ENCODE data around the gene ASIC2.

ASIC2 gene

GRCh38 chr17:33242375-33243124 is 50.5 kb downstream of the ASIC2 start:
- DNase-seq, result no peak

DNA sequence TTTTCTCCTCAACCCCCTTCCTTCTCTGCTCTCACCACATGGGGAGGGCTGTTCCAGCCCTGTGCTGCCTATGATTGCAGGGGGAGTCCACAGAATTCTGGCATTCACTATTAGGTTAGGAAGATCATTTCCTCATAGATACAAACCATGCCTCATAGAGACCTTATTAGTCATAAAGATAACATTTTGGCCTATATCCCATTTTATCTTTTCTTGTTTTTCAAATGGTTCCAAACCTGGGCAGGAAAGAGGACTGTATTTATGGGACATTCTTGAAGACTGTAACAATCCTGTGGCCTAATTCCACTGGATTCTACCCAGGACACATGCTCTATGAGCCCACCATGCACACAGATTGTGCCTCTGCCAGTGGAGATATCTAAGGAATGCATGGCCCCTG is 51.7 kb downstream of the ASIC2 start:
- no peak for DNase-seq

- no peak for DNase-seq
Observed at GRCh38 chr17:33240362-33240761, 52.7 kb downstream of the ASIC2 start.

DNA sequence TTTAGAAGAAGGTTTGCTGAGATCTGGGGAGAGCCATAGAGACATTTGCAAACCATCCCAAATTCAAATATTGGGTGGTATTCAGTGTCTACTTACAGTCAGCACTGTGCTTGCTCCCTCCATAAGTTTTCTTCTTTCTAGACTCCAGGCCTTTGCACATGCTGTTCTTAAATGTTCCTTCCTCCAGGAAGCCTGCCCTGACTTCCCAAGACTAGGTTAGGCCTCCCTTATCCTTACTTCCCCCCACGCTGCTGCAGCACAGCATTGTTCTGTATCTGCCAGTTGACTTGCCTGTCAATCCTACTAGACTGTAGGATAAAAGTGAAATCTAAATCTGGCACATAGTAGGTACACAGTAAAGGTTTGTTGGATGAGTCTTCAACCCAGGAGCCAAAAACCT is 53.4 kb downstream of the ASIC2 start:
- no peak for DNase-seq

GRCh38 chr17:33234930-33235685 is 58.0 kb downstream of the ASIC2 start:
- no peak for DNase-seq

- no peak for DNase-seq
Observed at GRCh38 chr17:33234233-33234632, 58.9 kb downstream of the ASIC2 start.

GRCh38 chr17:33233811-33234177 is 59.3 kb downstream of the ASIC2 start:
- DNase-seq, result no peak

DNA sequence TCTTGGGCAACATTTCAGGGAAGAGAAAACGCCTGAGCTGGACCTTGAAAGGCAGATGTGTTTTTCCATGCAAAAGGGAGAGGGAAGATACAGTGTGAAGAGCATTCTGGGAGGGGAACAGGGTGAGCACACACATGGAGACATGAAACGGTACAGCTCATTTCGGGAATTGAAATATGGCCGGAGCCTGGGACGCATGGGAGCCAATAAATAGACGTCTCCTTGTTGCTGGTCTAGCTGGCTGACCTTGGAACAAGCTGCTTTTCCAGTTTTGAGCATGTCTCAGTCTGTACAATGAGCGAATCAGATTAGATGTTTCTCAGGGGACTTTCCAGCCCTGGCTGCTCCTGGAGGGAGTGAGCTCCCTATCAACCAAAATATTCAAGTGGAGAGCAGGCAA is 63.6 kb downstream of the ASIC2 start:
- DNase-seq, result no peak

DNA sequence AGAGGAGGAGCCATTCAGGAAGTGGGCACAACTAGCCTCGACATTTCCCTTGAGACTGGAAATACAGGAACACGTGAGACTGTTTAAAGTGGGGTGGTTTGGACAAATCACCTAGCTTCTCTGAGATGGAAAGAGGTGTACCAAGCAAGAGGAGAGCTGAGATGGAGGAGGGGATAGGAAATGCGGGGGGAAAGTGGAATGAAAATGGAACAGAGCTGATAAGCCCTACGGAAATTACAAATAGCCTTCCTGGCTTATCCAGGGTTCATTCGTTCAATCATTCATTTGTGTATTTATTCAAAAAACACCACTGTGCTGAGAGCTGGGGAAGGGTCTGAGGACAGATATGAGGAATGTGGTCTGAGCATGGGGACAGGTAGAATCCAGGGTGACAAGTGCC is 64.1 kb downstream of the ASIC2 start:
- no peak for DNase-seq

GRCh38 chr17:33228548-33228947 is 64.5 kb downstream of the ASIC2 start:
- no peak for DNase-seq

DNA sequence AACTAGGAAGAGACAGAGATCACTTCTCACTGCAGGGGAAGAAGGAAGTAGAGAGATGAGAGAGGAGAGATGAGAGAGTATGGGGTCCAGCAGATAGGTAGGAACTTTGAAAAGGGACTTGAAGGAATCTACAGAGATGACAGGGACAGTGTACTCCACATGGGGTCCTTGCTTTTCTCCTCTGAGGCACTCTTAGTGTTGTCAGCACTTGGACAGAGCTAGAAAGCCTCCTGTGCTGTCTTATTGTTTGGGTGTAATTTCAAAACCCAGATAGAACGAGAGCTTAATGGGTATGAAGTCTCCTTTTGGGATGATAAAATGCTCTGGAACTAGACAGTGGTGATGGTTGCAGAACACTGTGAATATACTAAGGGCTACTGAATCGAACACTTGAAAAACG is 65.2 kb downstream of the ASIC2 start:
- no peak for DNase-seq

- DNase-seq, result no peak
Observed at GRCh38 chr17:33225994-33226393, 67.1 kb downstream of the ASIC2 start.

GRCh38 chr17:33225509-33225908 is 67.6 kb downstream of the ASIC2 start:
- DNase-seq, result no peak

- DNase-seq, result no peak
Observed at GRCh38 chr17:33220036-33220435, 73.1 kb downstream of the ASIC2 start.

DNA sequence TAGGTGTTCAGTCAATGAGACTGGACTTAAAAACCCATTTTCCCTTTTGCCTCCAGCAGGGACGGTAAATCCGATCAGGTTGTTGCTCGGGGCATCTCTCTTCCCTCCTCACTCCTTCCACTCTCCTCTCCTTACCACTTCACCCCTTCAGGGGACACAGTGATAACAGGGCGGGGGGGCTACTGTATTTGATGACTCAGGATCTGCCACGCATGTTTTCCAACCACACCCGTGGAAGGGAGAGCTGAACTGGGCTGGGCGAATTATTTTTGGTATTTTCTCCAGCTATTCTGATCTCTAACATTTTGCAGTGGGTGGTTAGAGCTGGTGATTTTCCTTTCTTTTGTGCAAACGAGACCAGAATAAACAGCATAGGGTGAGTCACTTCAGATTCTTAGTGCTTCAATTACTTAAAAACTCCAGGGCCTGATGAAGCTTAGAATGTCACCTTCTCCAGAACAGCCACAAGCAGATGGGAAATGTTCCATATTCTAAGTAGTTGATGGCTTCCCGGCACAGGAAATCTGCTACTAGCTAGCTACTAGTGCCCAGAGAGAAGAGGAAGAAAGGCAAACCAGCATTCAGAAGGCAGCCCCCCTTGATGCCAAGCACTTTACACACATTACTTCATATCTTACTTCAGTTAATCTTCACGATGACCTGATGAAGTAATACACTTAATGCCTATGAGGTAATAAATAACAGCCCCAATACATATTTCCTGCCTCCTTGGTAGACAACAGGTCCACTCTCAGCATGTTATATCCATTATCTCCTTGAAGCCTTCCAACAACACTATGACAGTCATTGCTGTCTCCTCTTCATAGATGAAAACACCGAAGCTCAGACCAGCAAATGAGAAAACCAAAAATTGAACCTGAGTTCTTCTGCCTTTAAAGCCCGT is 74.1 kb downstream of the ASIC2 start:
- no peak for DNase-seq

DNA sequence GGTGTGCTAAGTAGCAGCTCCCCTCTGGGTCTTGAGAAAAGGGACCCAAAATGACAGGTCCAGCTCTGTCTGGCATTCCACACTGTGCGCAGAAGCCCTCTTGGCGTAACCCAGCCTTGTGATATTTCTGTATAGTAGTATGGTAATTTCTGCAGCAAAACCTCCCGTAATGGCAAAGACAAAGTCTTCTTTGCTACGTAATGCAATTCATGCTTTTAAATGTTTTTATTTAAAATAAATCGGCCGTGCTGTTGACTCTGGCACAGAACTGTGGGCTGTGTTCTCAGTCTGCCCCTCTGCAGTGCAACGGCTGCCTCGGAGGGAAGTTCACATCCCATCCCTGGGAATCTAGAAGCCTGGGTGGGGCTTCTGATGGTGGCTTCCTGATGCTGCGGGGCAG is 75.2 kb downstream of the ASIC2 start:
- DNase-seq, result no peak

GRCh38 chr17:33214996-33215395 is 78.1 kb downstream of the ASIC2 start:
- DNase-seq, result no peak

DNA sequence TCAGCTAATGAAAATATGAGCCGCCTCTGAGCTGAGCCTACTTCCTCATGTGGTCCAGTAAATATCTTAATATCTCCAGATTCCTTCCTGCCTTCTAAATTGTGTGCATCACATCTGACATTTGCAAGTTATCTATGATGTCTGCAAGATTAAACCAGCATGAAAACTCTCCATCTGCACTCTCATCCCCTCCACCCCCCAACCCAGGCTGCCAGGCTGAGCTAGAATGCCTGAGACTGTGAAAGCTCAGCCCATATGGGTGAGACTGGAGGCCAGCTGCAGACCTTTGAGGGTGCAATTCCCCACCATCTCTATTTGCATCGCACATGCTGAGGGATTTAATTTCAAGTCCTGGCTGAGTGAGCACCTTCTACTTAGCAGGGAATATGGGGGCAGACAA is 82.8 kb downstream of the ASIC2 start:
- DNase-seq, result no peak

DNA sequence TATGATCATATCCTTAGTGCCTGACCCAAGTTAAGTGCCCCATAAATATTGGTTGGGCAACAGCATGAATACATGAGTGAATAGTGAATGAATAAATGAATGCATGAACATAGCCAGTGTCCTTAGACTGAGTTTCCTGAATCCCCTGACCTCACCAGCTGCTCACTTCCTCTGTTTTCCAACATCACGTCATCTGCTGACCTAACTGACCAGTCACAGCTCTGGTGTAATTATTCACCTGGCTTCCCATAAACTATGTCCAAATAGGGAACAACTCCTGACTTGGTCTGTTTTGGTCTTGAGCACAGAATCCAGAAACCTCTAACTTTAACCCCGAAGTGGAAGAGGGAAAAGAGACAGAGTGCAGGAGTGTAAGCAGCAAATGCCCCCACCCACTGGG is 83.4 kb downstream of the ASIC2 start:
- DNase-seq, result no peak

- no peak for DNase-seq
Observed at GRCh38 chr17:33207231-33207630, 85.9 kb downstream of the ASIC2 start.

DNA sequence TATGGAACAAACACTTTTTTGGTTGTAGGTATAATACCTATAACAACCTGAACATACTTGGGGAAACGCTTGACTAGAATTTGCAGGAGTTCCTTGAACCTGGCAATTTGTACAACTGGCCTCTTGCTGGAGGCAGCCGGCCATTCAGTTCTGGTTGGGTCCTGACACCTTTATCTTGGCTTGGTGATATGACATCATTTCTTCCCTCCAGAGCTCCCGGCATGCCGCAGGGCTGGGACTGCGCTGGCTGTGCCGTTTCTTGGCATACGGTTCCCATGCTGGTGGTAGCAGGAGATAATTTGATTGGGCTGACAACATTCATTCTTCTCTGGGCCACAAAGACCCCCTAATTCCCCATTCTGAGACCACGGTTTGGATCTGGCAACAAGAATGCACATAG is 87.5 kb downstream of the ASIC2 start:
- DNase-seq, result no peak

- no peak for DNase-seq
Observed at GRCh38 chr17:33204701-33205100, 88.4 kb downstream of the ASIC2 start.

DNA sequence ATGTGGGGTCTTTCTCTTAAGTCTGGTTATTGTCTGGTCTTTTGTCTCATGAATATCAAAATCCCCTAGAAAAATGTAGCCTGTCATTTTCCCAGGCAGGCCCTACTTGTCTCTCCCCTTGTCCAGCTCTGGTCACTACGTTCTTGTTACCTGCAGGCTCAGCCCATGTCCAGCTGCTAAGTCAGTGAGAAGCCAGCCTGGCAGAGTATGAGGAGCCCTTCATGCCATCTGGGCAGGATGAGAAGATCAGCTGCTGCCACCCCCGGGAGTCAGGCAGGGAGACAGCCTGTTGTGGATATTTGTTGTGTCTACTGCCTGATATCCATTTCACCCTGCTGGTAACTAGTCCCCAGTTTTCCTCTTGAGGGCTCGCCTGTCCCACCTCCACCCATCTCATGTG is 88.9 kb downstream of the ASIC2 start:
- DNase-seq, result no peak
